ENCODE measurements around the gene CYBRD1. TPM values are rescaled to one million over a fixed set of nuclear protein-coding genes. Genes with fewer than 3 reads are reported as not detected.

CYBRD1 gene
- total and polyA plus RNA-seq, 3 donors from 2014 or later: 53.1 to 60.1 (median 53.5) TPM

DNA sequence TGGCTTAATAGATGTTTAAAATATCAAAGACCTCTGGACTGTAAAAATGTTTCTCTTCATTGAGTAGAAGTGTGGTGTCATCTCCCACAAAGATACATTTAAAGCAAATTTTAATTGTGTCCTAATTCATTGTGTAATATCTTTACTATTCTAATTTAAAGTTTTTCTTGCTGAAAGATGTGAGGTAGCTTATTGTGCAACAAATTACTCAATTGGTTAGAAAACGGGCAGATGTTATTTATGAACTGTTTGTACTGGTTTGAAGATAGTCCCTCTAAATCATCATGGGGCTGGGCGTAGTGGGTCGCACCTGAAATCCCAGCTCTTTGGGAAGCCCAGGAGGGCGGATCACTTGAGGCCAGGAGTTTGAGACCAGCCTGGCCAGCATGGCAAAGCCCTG, 65.3 kb downstream of the CYBRD1 start:
- DNase-seq: no peak
- Histone ChIP-seq H3K27me3 (no peaks in the 10 kb centered on the region), H3K4me3 (no peak overlapping the region), H3K27ac (no peak overlapping the region), H3K4me1 (no peaks in the 10 kb centered on the region), H3K36me3 (ENCODE audit: low read depth, missing control alignments) (no peaks in the 10 kb centered on the region), H3K9me3 (no peaks in the 10 kb centered on the region)
- 81 to 85% methylated on average over 4 of the region's 4 CpGs for WGBS, 2 donors
- TF ChIP-seq POLR2A (IDR thresholded peaks at IDR 0.05): no peak
- TF ChIP-seq CTCF (IDR thresholded peaks at IDR 0.05): no peak
- intact Hi-C loops (cut with DNase I; ENCODE audit: low total_unique reads): no loop called here

GRCh38 chr2:171590116-171590515, 67.8 kb downstream of the CYBRD1 start:
- TF ChIP-seq POLR2A (IDR thresholded peaks at IDR 0.05) (no peak), CTCF (IDR thresholded peaks at IDR 0.05) (no peak)
- Histone ChIP-seq H3K27me3 (no peaks in the 10 kb centered on the region), H3K9me3 (no peaks in the 10 kb centered on the region), H3K27ac (no peak overlapping the region), H3K4me3 (no peak overlapping the region), H3K36me3 (ENCODE audit: low read depth, missing control alignments) (no peaks in the 10 kb centered on the region), H3K4me1 (no peaks in the 10 kb centered on the region)
- intact Hi-C loops (cut with DNase I; ENCODE audit: low total_unique reads): no loop called here
- no peak for DNase-seq
- 93 to 96% methylated on average over 1 of the region's 1 CpG for WGBS, 2 donors

DNA sequence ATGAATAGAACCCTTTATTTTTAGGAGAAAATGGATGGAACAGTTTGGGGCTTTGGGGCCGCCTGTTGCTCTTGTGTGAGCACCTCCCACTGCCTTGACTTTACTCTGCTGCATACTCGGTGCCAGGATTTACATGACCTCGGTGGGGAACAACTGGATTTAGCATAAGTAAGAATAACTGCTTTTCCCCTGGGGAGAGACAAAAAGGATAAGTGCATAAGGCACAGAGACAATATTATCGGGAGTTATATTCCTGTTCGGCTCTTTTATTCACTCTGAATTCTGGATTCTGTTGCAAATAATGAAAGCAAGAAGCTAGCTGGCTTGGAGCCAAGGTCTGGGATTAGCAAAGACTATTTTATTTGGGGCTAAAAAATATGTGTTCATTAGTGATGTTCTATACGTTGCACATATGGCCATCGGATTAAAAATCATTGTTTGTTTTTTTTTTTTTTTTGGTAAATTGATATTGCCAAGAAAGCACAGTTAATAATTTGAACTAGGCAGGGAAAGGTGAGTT, 69.8 kb downstream of the CYBRD1 start:
- H3K4me3 ChIP-seq: no peak overlapping the region
- no peaks in the 10 kb centered on the region for H3K9me3 ChIP-seq
- 40 to 49% methylated on average over 7 of the region's 7 CpGs for WGBS, 2 donors
- no peak for DNase-seq
- no peak overlapping the region for H3K27ac ChIP-seq
- intact Hi-C loops (cut with DNase I; ENCODE audit: low total_unique reads): no loop called here
- no peaks in the 10 kb centered on the region for H3K27me3 ChIP-seq
- no peaks in the 10 kb centered on the region for H3K4me1 ChIP-seq
- TF ChIP-seq POLR2A (IDR thresholded peaks at IDR 0.05) (no peak), CTCF (IDR thresholded peaks at IDR 0.05) (no peak)
- no peaks in the 10 kb centered on the region for H3K36me3 ChIP-seq (ENCODE audit: low read depth, missing control alignments)

- Histone ChIP-seq H3K4me1 (no peaks in the 10 kb centered on the region), H3K27ac (no peak overlapping the region), H3K4me3 (no peak overlapping the region), H3K36me3 (ENCODE audit: low read depth, missing control alignments) (no peaks in the 10 kb centered on the region), H3K27me3 (no peaks in the 10 kb centered on the region), H3K9me3 (no peaks in the 10 kb centered on the region)
- no peak for TF ChIP-seq CTCF (IDR thresholded peaks at IDR 0.05)
- no peak for TF ChIP-seq POLR2A (IDR thresholded peaks at IDR 0.05)
- DNase-seq: no peak
- intact Hi-C loops (cut with DNase I; ENCODE audit: low total_unique reads): no loop called here
These were observed 73.2 kb downstream of the CYBRD1 start for GRCh38 chr2:171595456-171595855.

DNA sequence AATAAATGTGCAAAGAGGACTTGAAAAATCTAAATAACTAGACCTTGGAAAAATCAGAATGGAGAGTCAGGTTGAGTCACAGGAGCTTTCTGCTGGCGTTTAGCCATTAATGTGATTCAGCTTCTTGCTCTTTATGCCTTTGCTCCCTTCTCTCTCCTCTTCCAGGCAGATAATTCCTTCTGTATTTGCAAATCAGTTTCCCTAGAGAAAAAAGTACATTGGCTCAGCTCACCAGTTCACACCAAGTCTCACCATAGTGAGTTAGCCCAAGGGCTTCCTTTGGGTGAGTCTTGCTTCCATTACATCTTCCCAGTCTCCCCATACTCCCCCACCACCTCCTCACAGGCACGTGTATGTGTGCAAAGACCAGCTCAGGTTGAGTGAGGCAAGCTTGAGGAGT, 73.6 kb downstream of the CYBRD1 start:
- H3K27me3 ChIP-seq: no peaks in the 10 kb centered on the region
- no peak overlapping the region for H3K4me3 ChIP-seq
- no peaks in the 10 kb centered on the region for H3K36me3 ChIP-seq (ENCODE audit: low read depth, missing control alignments)
- intact Hi-C loops (cut with DNase I; ENCODE audit: low total_unique reads): no loop called here
- no peak for TF ChIP-seq CTCF (IDR thresholded peaks at IDR 0.05)
- TF ChIP-seq POLR2A (IDR thresholded peaks at IDR 0.05): no peak
- H3K4me1 ChIP-seq: no peaks in the 10 kb centered on the region
- no peak for DNase-seq
- H3K27ac ChIP-seq: no peak overlapping the region
- H3K9me3 ChIP-seq: no peaks in the 10 kb centered on the region
- WGBS, 2 donors: 74 to 86% methylated on average over 2 of the region's 2 CpGs

All from testis (tissue), 3 donors.